Right ventricle myocardium inferior (tissue), 1 donor: ENCODE measurements around the gene FEZF1. TPM values are rescaled to one million over a fixed set of nuclear protein-coding genes. Genes with fewer than 3 reads are reported as not detected.
A peak's percentile ranks its signal among the peaks of the same experiment; 100 is the strongest.

Experiments used
- ATAC-seq: fragments of 200-7000 bp; cut with Tn5 transposase; one replicate; pipeline ENCODE4 v1.9.1; 2020; ENCODE audit warnings: mild to moderate bottlenecking, moderate library complexity
- DNase-seq: peaks from one replicate; pipeline ENCODE4 v3.0.0; 2021; ENCODE audit errors: missing footprints
- intact Hi-C: fragments of 100-400 bp; cut with DNase I; formaldehyde crosslinking; loops from one replicate; pipeline ENCODE4 v1.11.0; 2022
- long read RNA-seq: library from polyadenylated mRNA; unstranded; transcript quantifications from one replicate; pipeline ENCODE4 v2.0.0, GENCODE V29; 2021
- total RNA-seq: library from RNA; stranded (reverse); fragmentation: NEBNext Ultra II Directional; extraction: Animal tissue kit (Norgen Biotek cat#: 25700); gene quantifications from one replicate; pipeline ENCODE4 v1.2.1, GENCODE V29; 2021
- donor health status: DM: no; HTN: yes; CAD: no; lungs with severe emphysema.

Gene FEZF1
- not detected for total RNA-seq
- long read RNA-seq = 0 reads

GRCh38 chr7:122304319-122304975 lies at the start of gene FEZF1:
FEZF1 (minus strand) TSS chr7:122304750; CDS start chr7:122304437, 313 bp downstream.
- ATAC-seq (no peak), DNase-seq (no peak)
- intact Hi-C loops = no loop called here

- no peak for DNase-seq
- intact Hi-C loops = no loop called here
- ATAC-seq = no peak
These were observed 47.9 kb upstream of the FEZF1 start for GRCh38 chr7:122352454-122352853.

- ATAC-seq = no peak
- intact Hi-C loops = no loop called here
- DNase-seq = no peak
These were observed 46.2 kb upstream of the FEZF1 start for GRCh38 chr7:122350701-122351100.

GRCh38 chr7:122344303-122344620 lies 39.7 kb upstream of the FEZF1 start:
- intact Hi-C loops = no loop called here
- no peak for ATAC-seq
- DNase-seq = no peak

GRCh38 chr7:122343601-122344302 lies 39.2 kb upstream of the FEZF1 start:
- no peak for ATAC-seq
- intact Hi-C loops = no loop called here
- no peak for DNase-seq

- no peak for ATAC-seq
- no peak for DNase-seq
- intact Hi-C loops = no loop called here
These were observed 35.9 kb upstream of the FEZF1 start for GRCh38 chr7:122340427-122340826.

- DNase-seq = no peak
- no peak for ATAC-seq
- intact Hi-C loops = no loop called here
These were observed 34.8 kb upstream of the FEZF1 start for GRCh38 chr7:122339145-122339904.

GRCh38 chr7:122337011-122337410 lies 32.5 kb upstream of the FEZF1 start:
- intact Hi-C loops = no loop called here
- no peak for ATAC-seq
- DNase-seq = no peak

GRCh38 chr7:122329145-122329802 lies 24.7 kb upstream of the FEZF1 start:
- intact Hi-C loops = no loop called here
- DNase-seq (no peak), ATAC-seq (no peak)

- intact Hi-C loops = no loop called here
- DNase-seq (no peak), ATAC-seq (no peak)
These were observed 23.4 kb upstream of the FEZF1 start for GRCh38 chr7:122327969-122328368.

- intact Hi-C loops = no loop called here
- DNase-seq = peak; percentile 57
- ATAC-seq = no peak
These were observed 12.2 kb upstream of the FEZF1 start for GRCh38 chr7:122316467-122317388.

GRCh38 chr7:122315507-122316466 lies 11.2 kb upstream of the FEZF1 start:
- DNase-seq = no peak
- ATAC-seq = no peak
- intact Hi-C loops = no loop called here

- intact Hi-C loops = no loop called here
- no peak for ATAC-seq
- no peak for DNase-seq
These were observed 9.7 kb upstream of the FEZF1 start for GRCh38 chr7:122314284-122314683.

GRCh38 chr7:122312789-122313188 lies 8.2 kb upstream of the FEZF1 start:
- no peak for DNase-seq
- intact Hi-C loops = no loop called here
- ATAC-seq = no peak

- intact Hi-C loops = no loop called here
- DNase-seq = no peak
- ATAC-seq = no peak
These were observed 7.3 kb upstream of the FEZF1 start for GRCh38 chr7:122311734-122312450.

GRCh38 chr7:122311050-122311700 lies 6.6 kb upstream of the FEZF1 start:
- ATAC-seq (no peak), DNase-seq (no peak)
- intact Hi-C loops = no loop called here
